ENCODE data around the gene PDLIM1. TPM values are rescaled to one million over a fixed set of nuclear protein-coding genes. Genes with fewer than 3 reads are reported as not detected.

PDLIM1 gene
- polyA plus RNA-seq, 1 experiment: 141 TPM

DNA sequence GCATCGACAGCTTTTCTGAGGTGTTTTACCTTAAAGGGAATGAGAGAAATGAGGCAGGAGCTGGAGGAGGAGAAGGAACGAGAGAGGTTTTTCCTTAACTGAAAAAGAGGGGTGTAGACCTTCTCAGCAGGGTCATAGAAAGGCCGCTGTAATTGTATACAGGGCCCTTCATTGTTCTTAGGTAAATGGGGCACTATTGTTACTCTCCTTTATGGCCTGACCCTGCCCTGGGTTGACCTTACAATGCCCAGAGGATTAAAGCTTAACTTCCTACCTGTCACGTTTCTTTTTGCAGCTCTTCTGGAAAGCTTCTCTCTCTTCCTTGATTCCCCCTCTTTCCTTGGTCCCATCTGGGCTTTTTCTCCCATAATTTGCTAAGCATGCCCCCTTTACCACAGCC lies 13.7 kb upstream of the PDLIM1 start:
- no peak for DNase-seq (ENCODE audit: low read depth)
- ChIA-PET POLR2A (no interaction called here), CTCF (no interaction called here)
- no peaks in the 10 kb centered on the region; the same call in none of the 2 replicates for H3K27me3 ChIP-seq (ENCODE audit: control insufficient read depth, insufficient read depth, low read length)
- no peak overlapping the region for H3K4me3 ChIP-seq (ENCODE audit: low read depth, low read length)
- TF ChIP-seq, protein P1, sequence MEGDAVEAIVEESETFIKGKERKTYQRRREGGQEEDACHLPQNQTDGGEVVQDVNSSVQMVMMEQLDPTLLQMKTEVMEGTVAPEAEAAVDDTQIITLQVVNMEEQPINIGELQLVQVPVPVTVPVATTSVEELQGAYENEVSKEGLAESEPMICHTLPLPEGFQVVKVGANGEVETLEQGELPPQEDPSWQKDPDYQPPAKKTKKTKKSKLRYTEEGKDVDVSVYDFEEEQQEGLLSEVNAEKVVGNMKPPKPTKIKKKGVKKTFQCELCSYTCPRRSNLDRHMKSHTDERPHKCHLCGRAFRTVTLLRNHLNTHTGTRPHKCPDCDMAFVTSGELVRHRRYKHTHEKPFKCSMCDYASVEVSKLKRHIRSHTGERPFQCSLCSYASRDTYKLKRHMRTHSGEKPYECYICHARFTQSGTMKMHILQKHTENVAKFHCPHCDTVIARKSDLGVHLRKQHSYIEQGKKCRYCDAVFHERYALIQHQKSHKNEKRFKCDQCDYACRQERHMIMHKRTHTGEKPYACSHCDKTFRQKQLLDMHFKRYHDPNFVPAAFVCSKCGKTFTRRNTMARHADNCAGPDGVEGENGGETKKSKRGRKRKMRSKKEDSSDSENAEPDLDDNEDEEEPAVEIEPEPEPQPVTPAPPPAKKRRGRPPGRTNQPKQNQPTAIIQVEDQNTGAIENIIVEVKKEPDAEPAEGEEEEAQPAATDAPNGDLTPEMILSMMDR (IDR thresholded peaks at IDR 0.05; ENCODE audit: insufficient read depth, low read depth, low read length): no peak
- H3K36me3 ChIP-seq (ENCODE audit: control insufficient read depth, insufficient read depth, low read length): no peaks in the 10 kb centered on the region

DNA sequence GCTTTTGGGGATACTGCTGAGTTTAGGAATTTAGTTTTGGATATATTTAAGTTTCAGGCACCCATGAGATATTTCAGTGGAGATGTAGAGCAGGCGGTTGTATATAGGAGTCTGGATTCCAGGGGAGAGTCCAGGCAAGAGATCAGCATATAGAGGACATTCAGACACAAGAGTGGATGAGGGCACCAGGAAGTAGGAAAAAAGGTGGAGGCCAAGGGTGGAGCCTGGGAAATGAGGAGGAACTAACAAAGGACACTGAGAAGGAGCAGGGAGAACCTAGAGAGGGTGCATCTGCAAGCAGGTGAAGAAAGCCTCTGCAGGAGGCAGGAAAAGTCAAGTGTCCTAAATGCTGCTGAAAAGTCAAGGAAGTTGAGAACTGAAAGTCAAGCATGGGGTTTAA lies 13.1 kb upstream of the PDLIM1 start:
- no peaks in the 10 kb centered on the region; the same call in none of the 2 replicates for H3K27me3 ChIP-seq (ENCODE audit: control insufficient read depth, insufficient read depth, low read length)
- ChIA-PET CTCF (no interaction called here), POLR2A (no interaction called here)
- DNase-seq (ENCODE audit: low read depth): no peak
- TF ChIP-seq, protein P1 (IDR thresholded peaks at IDR 0.05; ENCODE audit: insufficient read depth, low read depth, low read length): no peak
- no peaks in the 10 kb centered on the region for H3K36me3 ChIP-seq (ENCODE audit: control insufficient read depth, insufficient read depth, low read length)
- no peak overlapping the region for H3K4me3 ChIP-seq (ENCODE audit: low read depth, low read length)

DNA sequence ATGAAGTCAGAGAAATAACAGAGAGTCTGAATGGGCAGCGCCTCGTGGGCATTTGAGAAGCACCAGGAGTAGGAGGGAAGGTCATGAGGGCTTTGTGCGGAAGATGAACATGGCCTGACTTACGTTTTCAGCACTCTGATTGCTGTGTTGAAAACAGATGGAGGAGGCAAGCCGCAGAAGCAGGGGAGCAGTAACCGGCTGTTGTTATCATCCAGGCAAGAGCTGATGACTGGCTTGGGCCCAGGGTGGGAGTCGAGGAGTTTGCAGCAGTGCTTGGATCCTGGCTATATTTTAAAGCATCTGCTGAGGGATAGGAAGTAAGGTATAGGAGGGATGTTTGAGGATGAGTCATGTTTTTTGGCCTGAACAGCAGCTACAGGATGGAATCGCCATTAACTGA lies 12.7 kb upstream of the PDLIM1 start:
- ChIA-PET CTCF (no interaction called here), POLR2A (no interaction called here)
- no peaks in the 10 kb centered on the region; the same call in none of the 2 replicates for H3K27me3 ChIP-seq (ENCODE audit: control insufficient read depth, insufficient read depth, low read length)
- TF ChIP-seq, protein P1 (IDR thresholded peaks at IDR 0.05; ENCODE audit: insufficient read depth, low read depth, low read length): no peak
- no peaks in the 10 kb centered on the region for H3K36me3 ChIP-seq (ENCODE audit: control insufficient read depth, insufficient read depth, low read length)
- no peak for DNase-seq (ENCODE audit: low read depth)
- no peak overlapping the region for H3K4me3 ChIP-seq (ENCODE audit: low read depth, low read length)

DNA sequence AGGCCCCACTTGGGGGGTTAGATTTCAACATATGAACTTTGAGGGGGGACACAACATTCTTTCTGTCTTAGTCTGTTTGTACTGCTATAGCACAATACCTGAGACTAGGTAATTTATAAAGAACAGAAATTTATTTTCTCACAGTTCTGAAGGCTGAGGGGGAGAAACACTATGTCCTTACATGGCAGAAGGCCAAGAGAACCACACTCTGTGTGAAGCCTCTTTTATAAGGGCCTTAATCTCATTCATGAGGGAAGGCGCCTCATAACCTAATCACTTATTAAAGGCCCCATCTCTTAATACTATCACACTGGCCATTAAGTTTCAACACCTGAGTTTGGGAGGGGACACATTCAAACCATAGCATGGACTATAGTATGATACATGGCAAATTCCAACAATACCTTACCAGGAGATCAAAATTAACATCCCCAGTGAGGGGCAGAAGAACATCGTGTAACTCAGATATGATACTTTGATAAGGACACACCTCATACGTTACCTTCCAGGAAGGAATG lies 9.3 kb upstream of the PDLIM1 start:
- POLR2A ChIA-PET: no interaction called here
- no peak for DNase-seq (ENCODE audit: low read depth)
- Histone ChIP-seq H3K4me3 (ENCODE audit: low read depth, low read length) (no peak overlapping the region), H3K36me3 (ENCODE audit: control insufficient read depth, insufficient read depth, low read length) (no peaks in the 10 kb centered on the region), H3K27me3 (ENCODE audit: control insufficient read depth, insufficient read depth, low read length) (no peaks in the 10 kb centered on the region; the same call in 1 of the 2 replicates)
- CTCF ChIA-PET: interaction anchor here (1.2 kb wide), 1 partner anchor 9 kb away, joined by 4 read pairs; the partner anchor contains the start of gene PDLIM1
- TF ChIP-seq, protein P1 (IDR thresholded peaks at IDR 0.05; ENCODE audit: insufficient read depth, low read depth, low read length): no peak

DNA sequence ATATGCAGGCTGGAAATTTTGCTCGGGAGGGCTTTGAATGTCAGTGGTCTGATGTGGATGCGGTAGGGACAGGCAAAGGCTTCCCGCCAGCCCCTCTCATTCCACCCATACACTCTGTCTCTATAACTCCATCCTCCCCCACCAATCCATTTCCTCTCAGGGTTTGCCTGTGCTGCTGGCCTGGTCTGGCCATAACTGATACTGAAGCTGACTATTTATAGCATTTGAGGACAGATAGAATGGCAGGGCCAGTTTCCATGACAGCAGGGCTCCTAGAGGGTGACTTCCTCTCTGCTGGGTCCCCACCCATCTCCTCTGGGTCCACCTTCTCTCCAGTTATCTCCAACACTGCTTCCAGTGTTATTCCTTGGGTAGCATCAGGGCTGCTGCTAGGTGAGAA lies 6.6 kb upstream of the PDLIM1 start:
- DNase-seq (ENCODE audit: low read depth): no peak
- Histone ChIP-seq H3K4me3 (ENCODE audit: low read depth, low read length) (no peak overlapping the region), H3K36me3 (ENCODE audit: control insufficient read depth, insufficient read depth, low read length) (no peaks in the 10 kb centered on the region), H3K27me3 (ENCODE audit: control insufficient read depth, insufficient read depth, low read length) (no peaks in the 10 kb centered on the region)
- ChIA-PET POLR2A (interaction anchor here (0.9 kb wide), 1 partner anchor 11 kb away, joined by 3 read pairs; no protein-coding TSS in a partner anchor), CTCF (no interaction called here)
- TF ChIP-seq, protein P1 (IDR thresholded peaks at IDR 0.05; ENCODE audit: insufficient read depth, low read depth, low read length): no peak
